Jurkat, Clone E6-1 (cell line): Measurements from ENCODE around the gene ADAM19.
A peak's percentile ranks its signal among the peaks of the same experiment; 100 is the strongest.

Source experiments
- DNase-seq: peaks from one replicate; pipeline ENCODE4 v3.0.0-alpha.2; 2011; ENCODE audit warnings: low read depth, low spot score
- H3K4me3 ChIP-seq: 2 replicates; pipeline ENCODE4 v1.5.1; 2011; ENCODE audit warnings: mild to moderate bottlenecking, low read length, control low read depth, moderate library complexity

Gene ADAM19

DNA sequence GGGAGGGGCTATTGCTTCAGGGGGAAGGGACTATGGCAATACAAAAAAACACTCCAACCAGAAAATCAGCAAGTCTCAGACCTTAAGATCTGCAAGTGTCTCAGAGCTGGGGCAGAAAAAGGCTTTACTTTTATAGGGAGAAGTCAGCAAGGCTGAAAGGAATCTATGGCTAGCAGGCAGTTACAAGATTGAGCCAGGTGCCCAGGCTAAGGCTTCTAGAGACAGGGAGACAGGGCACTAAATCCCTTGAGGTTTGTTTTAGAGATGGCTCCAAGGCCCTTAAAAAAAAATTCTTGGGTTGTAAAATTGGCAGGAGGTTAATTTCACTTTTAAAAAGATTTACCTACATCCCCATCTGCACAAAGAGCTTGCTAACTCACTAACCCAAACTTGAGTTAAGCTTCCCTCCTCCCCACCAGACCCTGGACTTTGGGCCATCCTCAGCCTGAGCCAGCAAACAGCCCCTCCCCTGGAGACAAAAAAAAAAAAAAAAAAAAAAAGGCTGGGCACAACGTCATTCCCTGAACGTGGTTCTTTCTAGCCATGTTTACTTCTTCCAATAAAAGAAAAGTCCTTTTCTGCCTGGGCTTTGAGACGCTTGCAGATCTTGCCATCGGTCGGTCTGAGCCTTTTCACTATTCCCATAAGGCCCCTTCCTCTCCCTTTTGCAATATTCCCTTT, 97.6 kb downstream of the ADAM19 start:
- H3K4me3 ChIP-seq: no peak overlapping the region

DNA sequence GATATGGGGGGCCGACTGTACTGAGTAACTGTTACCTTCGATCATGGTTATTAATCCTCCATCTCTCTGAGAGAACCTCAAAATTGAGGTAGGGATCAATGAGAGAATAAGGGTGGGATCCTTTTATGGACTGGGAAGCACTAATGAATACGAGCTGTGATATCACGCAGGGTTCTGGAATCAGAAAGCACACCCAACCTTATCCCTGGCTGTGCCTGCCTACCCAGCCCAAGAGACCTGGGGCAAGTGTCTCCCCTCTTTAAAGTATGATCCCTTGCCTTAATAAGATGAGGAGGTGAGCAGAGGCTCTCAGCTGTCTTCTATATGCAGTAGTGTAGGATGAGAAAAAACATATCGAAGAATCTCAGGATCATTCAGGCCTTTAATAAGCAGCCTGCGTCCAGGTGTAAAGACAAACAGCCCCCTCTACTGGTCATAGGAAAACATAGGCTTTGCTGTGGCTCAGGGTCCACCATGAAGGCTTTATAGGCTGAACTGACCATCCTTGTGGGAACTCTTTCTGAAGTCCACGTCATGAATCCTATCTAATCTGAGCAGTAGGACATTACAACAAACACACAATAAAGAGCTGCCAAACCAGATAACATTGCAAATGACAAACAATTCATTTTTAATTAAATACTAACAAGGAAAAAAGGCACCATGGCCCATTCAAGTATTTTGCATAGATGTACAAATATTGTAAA, 98.7 kb downstream of the ADAM19 start:
- no peak overlapping the region for H3K4me3 ChIP-seq
- DNase-seq: peak; percentile 45

More for the DNA sequence above, 97.6 kb downstream of the ADAM19 start:
- no peak for DNase-seq

- no peak for DNase-seq
- H3K4me3 ChIP-seq: no peak overlapping the region
Measured at GRCh38 chr5:157475432-157475831, 100.1 kb downstream of the ADAM19 start.

GRCh38 chr5:157473383-157474320, 101.9 kb downstream of the ADAM19 start:
- DNase-seq: no peak
- H3K4me3 ChIP-seq: no peak overlapping the region

DNA sequence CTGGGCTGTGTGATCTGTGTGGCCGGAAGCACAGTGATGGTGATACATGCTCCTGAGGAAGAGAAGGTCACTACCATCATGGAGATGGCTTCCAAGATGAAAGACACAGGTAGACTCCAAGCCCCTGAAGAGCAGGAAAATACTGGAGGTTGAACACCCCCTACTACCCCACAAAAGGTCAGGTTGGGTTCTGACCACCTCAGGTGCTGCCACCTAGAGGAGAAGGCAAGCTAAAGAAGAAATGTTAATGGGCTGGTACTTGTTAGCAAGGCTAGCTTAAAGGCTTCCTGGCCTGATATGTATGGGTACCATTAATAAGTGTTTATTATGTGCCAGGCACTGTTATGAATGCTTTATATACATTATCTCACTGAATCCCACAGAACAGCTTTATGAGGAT, 103.9 kb downstream of the ADAM19 start:
- DNase-seq: peak; percentile 16
- no peak overlapping the region for H3K4me3 ChIP-seq

DNA sequence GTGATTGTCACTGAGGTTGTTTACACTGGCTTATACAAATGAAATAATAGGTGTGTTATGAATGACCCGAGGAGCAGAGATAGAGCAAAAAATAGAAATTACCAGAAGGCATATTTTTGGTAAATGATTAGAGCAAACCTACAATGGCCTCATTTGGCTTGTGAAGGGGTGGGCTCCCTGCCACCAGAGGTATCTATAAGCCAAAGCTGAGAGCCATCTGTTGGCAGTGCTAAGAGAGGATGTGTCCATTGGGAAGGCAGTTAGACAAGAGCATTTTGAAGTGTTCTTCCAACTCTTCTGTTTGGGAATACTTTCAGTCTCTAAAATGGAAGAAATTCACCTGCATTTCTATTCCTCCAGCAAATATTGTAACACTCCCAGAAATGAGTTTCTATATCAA, 104.9 kb downstream of the ADAM19 start:
- no peak for DNase-seq
- H3K4me3 ChIP-seq: no peak overlapping the region

DNA sequence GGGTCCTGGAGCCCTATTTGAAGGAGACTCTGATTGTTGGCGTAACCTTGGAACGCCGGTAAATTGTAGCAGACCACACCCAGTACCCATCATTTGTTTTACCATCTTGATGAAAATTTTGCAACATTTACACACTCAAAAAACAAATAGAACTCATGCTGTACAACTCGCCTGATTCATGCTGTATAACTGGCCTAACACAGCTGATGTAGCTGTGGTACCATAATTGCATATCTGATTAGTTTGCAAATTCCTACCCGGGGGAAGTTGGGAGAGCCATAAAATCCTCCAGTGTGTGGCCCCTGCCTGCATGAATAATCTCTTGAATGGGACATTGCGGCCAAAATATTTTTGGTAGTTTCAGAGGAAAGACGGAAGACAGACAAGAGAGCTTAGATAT, 105.9 kb downstream of the ADAM19 start:
- H3K4me3 ChIP-seq: no peak overlapping the region
- DNase-seq: no peak

DNA sequence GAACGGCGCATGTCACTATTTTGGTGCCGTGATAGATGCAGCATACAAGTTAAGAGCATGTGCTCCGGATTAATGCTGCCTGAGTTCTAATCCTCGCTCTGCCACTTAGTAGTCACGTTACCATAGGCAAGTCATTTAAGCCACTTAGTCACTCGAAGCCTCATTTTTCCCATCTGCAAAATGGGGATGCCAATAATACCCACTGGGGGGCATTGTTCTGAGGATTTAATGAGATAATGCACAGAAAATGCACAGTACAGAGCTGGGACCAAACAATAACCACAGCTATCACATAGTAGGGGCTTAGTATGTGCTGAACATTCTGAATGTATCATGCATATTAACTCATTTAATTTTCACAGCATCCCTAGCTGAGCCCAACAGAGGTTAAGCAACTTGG, 106.5 kb downstream of the ADAM19 start:
- DNase-seq: no peak
- H3K4me3 ChIP-seq: no peak overlapping the region

GRCh38 chr5:157468293-157468965, 107.1 kb downstream of the ADAM19 start:
- no peak overlapping the region for H3K4me3 ChIP-seq
- DNase-seq: no peak

DNA sequence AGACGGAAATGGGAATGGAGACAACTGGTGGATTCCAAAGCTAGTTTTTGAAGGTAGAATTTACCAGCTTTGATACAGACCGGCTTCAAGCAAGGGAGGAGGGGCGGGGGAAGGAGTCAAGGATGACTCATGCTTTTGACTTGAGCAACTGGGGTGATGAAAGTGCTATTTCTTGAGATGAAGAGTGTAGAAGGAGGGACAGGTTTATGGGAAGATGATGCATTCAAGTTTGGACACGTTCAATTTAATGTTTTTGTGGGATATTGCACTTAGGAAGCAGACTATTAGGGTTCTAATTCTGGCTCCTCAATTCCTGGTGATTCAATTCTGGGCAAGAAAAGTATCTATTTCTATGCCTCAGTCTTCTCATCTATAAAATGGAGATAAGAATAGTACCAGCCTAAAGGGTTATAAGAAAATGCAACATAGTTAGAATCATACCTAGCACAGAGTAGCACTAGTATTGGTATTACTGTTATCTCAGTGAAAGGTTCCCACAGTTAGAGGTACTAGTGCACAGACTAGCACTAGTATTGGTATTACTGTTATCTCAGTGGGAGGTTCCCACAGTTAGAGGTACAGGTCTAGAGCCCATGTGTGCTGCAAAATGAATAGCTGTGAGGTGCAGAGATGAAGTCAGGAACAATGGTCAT, 110.9 kb downstream of the ADAM19 start:
- DNase-seq: no peak
- no peak overlapping the region for H3K4me3 ChIP-seq

GRCh38 chr5:157463621-157464518, 111.7 kb downstream of the ADAM19 start:
- no peak overlapping the region for H3K4me3 ChIP-seq
- no peak for DNase-seq

DNA sequence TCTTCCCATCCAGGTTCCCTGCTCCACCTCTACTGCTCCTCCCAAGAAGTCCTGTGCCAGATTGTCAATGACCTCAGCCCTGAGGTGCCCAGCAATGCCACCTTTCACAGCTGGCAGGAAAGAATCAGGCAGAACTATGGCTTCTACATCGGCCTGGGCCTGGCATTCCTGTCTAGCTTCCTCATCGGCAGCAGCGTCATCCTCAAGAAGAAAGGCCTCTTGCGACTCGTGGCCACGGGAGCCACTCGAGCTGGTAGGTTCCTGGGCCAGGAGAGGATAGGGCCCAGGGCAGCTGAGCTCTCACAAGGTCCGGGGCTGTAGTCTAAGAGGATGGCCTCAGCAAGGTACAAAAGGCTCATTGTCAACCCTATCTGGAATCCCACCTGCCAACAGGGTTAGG, 112.5 kb downstream of the ADAM19 start:
- DNase-seq: no peak
- H3K4me3 ChIP-seq: no peak overlapping the region

GRCh38 chr5:157460921-157461792, 114.4 kb downstream of the ADAM19 start:
- H3K4me3 ChIP-seq: no peak overlapping the region
- DNase-seq: no peak

- H3K4me3 ChIP-seq: no peak within 1 kb of the TSS
Measured at GRCh38 chr5:157459715-157460599, 115.6 kb downstream of the ADAM19 start, which contains the start of gene NIPAL4. Gene NIPAL4 (plus strand): TSS chr5:157460213. CDS start chr5:157460321, 108 bp downstream.

DNA sequence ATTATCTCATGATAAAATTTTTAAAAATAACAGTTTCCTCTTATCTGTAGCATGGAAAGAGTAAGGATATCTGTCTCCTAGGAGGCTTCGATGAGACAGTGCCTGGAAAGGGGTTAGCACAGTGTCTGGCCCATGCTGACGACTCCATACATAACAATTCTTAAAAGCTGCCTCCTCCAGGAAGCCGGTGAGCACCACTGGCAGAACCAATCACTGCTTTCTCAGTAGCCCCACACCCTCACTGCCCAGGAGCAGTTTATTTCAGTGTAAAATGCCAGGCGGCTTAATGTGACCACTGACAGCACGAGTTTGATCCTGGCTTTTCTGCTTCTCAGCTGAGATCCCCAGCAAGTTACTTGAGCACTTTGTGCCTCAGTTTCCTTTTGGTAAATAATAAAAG, 116.7 kb downstream of the ADAM19 start:
- DNase-seq: no peak
- no peak overlapping the region for H3K4me3 ChIP-seq

More at GRCh38 chr5:157459715-157460599, 115.6 kb downstream of the ADAM19 start, which contains the start of gene NIPAL4:
- DNase-seq: no peak

GRCh38 chr5:157457391-157457790, 118.2 kb downstream of the ADAM19 start:
- H3K4me3 ChIP-seq: no peak overlapping the region
- DNase-seq: no peak
